GM10266 (cell line): Measurements from ENCODE around the gene SLIRP.
"Not testable (repeated sequence)": the region's sequence is repeated elsewhere in the genome, so short reads cannot be mapped to it uniquely, and the experiment has no call there.

Experiments
- DNase-seq: peaks from one replicate; pipeline ENCODE4 v3.0.0; 2012; ENCODE audit errors: extremely low spot score
- CTCF ChIP-seq: IDR thresholded peaks from 2 replicates; pipeline ENCODE4 v1.5.1; 2012; ENCODE audit warnings: mild to moderate bottlenecking, low read depth; ENCODE audit not compliant: control insufficient read depth, insufficient read depth; ENCODE audit errors: missing control alignments

The SLIRP gene

GRCh38 chr14:77741438-77741837 lies 33.5 kb downstream of the SLIRP start:
- no peak for DNase-seq
- TF ChIP-seq CTCF, result no peak

- TF ChIP-seq CTCF, result no peak
- no peak for DNase-seq
These were observed 38.3 kb downstream of the SLIRP start for GRCh38 chr14:77746064-77746702.

GRCh38 chr14:77747425-77747824 lies 39.5 kb downstream of the SLIRP start:
- DNase-seq, result not testable (repeated sequence)

- no peak for TF ChIP-seq CTCF
- DNase-seq, result no peak
These were observed 44.4 kb downstream of the SLIRP start for GRCh38 chr14:77752266-77752665.

- TF ChIP-seq CTCF, result no peak
These were observed 45.1 kb downstream of the SLIRP start for GRCh38 chr14:77752799-77753516.

GRCh38 chr14:77760381-77761204 lies 52.7 kb downstream of the SLIRP start, which contains the start of gene SNW1:
TSS of gene SNW1 (minus strand) at chr14:77761156. CDS start at chr14:77761127, 29 bp downstream.
- TF ChIP-seq CTCF, result no peak
- peak; percentile 91 for DNase-seq

More at GRCh38 chr14:77752799-77753516, 45.1 kb downstream of the SLIRP start:
- no peak for DNase-seq

GRCh38 chr14:77761205-77761931 lies 53.5 kb downstream of the SLIRP start:
- no peak for DNase-seq
- peak; percentile 56 for TF ChIP-seq CTCF
